Activated T-cell treated with anti-CD3 and anti-CD28 coated beads, Interleukin-2, amount 50 U/mL, for 4 hours (primary cell): Measurements from ENCODE around the gene CD58. TPM values are rescaled to one million over a fixed set of nuclear protein-coding genes. Genes with fewer than 3 reads are reported as not detected.

Experiments
- ATAC-seq, 2 donors: fragments of 200-7000 bp; cut with Tn5 transposase; one replicate each; pipeline ENCODE4 v1.10.0; 2021
- DNase-seq: peaks from one replicate; pipeline ENCODE4 v3.0.0-alpha.2; 2020
- H3K27me3 Mint-ChIP-seq: one replicate; pipeline ENCODE4 v1.8.0; 2021; ENCODE audit warnings: low read depth, mixed read lengths
- H3K36me3 Mint-ChIP-seq: one replicate; pipeline ENCODE4 v1.8.0; 2022; ENCODE audit warnings: mixed read lengths; ENCODE audit not compliant: insufficient read depth
- H3K4me1 Mint-ChIP-seq: one replicate; pipeline ENCODE4 v1.8.0; 2021; ENCODE audit warnings: low read depth, mixed read lengths
- H3K4me3 Mint-ChIP-seq: one replicate; pipeline ENCODE4 v1.8.0; 2021; ENCODE audit warnings: mild to moderate bottlenecking, moderate library complexity, mixed read lengths
- H3K9me3 Mint-ChIP-seq: one replicate; pipeline ENCODE4 v1.8.0; 2021; ENCODE audit warnings: mixed read lengths
- total RNA-seq, 3 donors: library from RNA; stranded (reverse); gene quantifications; one replicate each; pipeline ENCODE4 v1.2.1, GENCODE V29; 2021

The CD58 gene
- total RNA-seq, 3 donors from 2014 or later = 8.6 to 15.0 (median 9.4) TPM

GRCh38 chr1:116485976-116486375 lies 84.8 kb downstream of the CD58 start:
- no peaks in the 10 kb centered on the region for H3K36me3 Mint-ChIP-seq
- H3K4me3 Mint-ChIP-seq = no peak overlapping the region
- DNase-seq (no peak), ATAC-seq (no peak)
- H3K27me3 Mint-ChIP-seq = no peaks in the 10 kb centered on the region
- H3K4me1 Mint-ChIP-seq = no peaks in the 10 kb centered on the region
- H3K9me3 Mint-ChIP-seq = no peaks in the 10 kb centered on the region

- Mint-ChIP-seq H3K9me3 (no peaks in the 10 kb centered on the region), H3K4me1 (no peaks in the 10 kb centered on the region), H3K4me3 (no peak overlapping the region), H3K36me3 (no peaks in the 10 kb centered on the region), H3K27me3 (no peaks in the 10 kb centered on the region)
- DNase-seq = peak; percentile 90
- peak; percentile 94 to 95 for ATAC-seq
Observed at GRCh38 chr1:116485071-116485735, 85.6 kb downstream of the CD58 start.

GRCh38 chr1:116483481-116484309 lies 87.1 kb downstream of the CD58 start:
- Mint-ChIP-seq H3K4me3 (no peak overlapping the region), H3K36me3 (no peaks in the 10 kb centered on the region), H3K4me1 (no peaks in the 10 kb centered on the region), H3K9me3 (no peaks in the 10 kb centered on the region), H3K27me3 (no peaks in the 10 kb centered on the region)
- DNase-seq (no peak), ATAC-seq (no peak)

- Mint-ChIP-seq H3K4me1 (no peaks in the 10 kb centered on the region), H3K9me3 (no peaks in the 10 kb centered on the region)
Observed at GRCh38 chr1:116482490-116482889, 88.3 kb downstream of the CD58 start.

GRCh38 chr1:116481934-116482333 lies 88.9 kb downstream of the CD58 start:
- no peak for DNase-seq
- Mint-ChIP-seq H3K27me3 (no peaks in the 10 kb centered on the region), H3K36me3 (no peaks in the 10 kb centered on the region), H3K9me3 (no peaks in the 10 kb centered on the region), H3K4me3 (no peak overlapping the region), H3K4me1 (no peaks in the 10 kb centered on the region)
- no peak for ATAC-seq

More at GRCh38 chr1:116482490-116482889, 88.3 kb downstream of the CD58 start:
- H3K4me3 Mint-ChIP-seq = no peak overlapping the region
- H3K27me3 Mint-ChIP-seq = no peaks in the 10 kb centered on the region
- ATAC-seq = no peak
- H3K36me3 Mint-ChIP-seq = no peaks in the 10 kb centered on the region
- no peak for DNase-seq

- no peak overlapping the region for H3K4me3 Mint-ChIP-seq
- H3K36me3 Mint-ChIP-seq = no peaks in the 10 kb centered on the region
- H3K27me3 Mint-ChIP-seq = no peaks in the 10 kb centered on the region
Observed at GRCh38 chr1:116478621-116479020, 92.2 kb downstream of the CD58 start.

GRCh38 chr1:116477429-116477828 lies 93.4 kb downstream of the CD58 start:
- ATAC-seq = no peak
- no peaks in the 10 kb centered on the region for H3K4me1 Mint-ChIP-seq
- H3K27me3 Mint-ChIP-seq = no peaks in the 10 kb centered on the region
- no peaks in the 10 kb centered on the region for H3K36me3 Mint-ChIP-seq
- H3K4me3 Mint-ChIP-seq = no peak overlapping the region
- DNase-seq = no peak
- no peaks in the 10 kb centered on the region for H3K9me3 Mint-ChIP-seq

More at GRCh38 chr1:116478621-116479020, 92.2 kb downstream of the CD58 start:
- no peaks in the 10 kb centered on the region for H3K9me3 Mint-ChIP-seq
- DNase-seq (no peak), ATAC-seq (no peak)
- no peaks in the 10 kb centered on the region for H3K4me1 Mint-ChIP-seq

GRCh38 chr1:116476321-116476720 lies 94.5 kb downstream of the CD58 start:
- ATAC-seq (no peak), DNase-seq (no peak)
- Mint-ChIP-seq H3K9me3 (no peaks in the 10 kb centered on the region), H3K36me3 (no peaks in the 10 kb centered on the region), H3K4me1 (no peaks in the 10 kb centered on the region), H3K4me3 (no peak overlapping the region), H3K27me3 (no peaks in the 10 kb centered on the region)

GRCh38 chr1:116475850-116476218 lies 95.0 kb downstream of the CD58 start:
- H3K9me3 Mint-ChIP-seq = no peaks in the 10 kb centered on the region
- no peak for ATAC-seq
- H3K36me3 Mint-ChIP-seq = no peaks in the 10 kb centered on the region

GRCh38 chr1:116474921-116475849 lies 95.6 kb downstream of the CD58 start:
- Mint-ChIP-seq H3K9me3 (no peaks in the 10 kb centered on the region), H3K27me3 (no peaks in the 10 kb centered on the region), H3K4me3 (no peak overlapping the region), H3K36me3 (no peaks in the 10 kb centered on the region), H3K4me1 (no peaks in the 10 kb centered on the region)
- ATAC-seq = no peak
- DNase-seq = no peak

More at GRCh38 chr1:116475850-116476218, 95.0 kb downstream of the CD58 start:
- Mint-ChIP-seq H3K4me3 (no peak overlapping the region), H3K4me1 (no peaks in the 10 kb centered on the region), H3K27me3 (no peaks in the 10 kb centered on the region)
- DNase-seq = no peak

- Mint-ChIP-seq H3K36me3 (no peaks in the 10 kb centered on the region), H3K27me3 (no peaks in the 10 kb centered on the region), H3K4me1 (no peaks in the 10 kb centered on the region), H3K9me3 (no peaks in the 10 kb centered on the region), H3K4me3 (no peak overlapping the region)
- ATAC-seq = no peak
- no peak for DNase-seq
Observed at GRCh38 chr1:116472431-116472961, 98.3 kb downstream of the CD58 start.

- no peak for DNase-seq
- H3K4me1 Mint-ChIP-seq = no peaks in the 10 kb centered on the region
- H3K4me3 Mint-ChIP-seq = no peak overlapping the region
- H3K36me3 Mint-ChIP-seq = no peaks in the 10 kb centered on the region
- peaks cover 4% of the 10 kb centered on the region for H3K27me3 Mint-ChIP-seq
- no peaks in the 10 kb centered on the region for H3K9me3 Mint-ChIP-seq
- ATAC-seq = no peak
Observed at GRCh38 chr1:116471241-116471640, 99.6 kb downstream of the CD58 start.

- DNase-seq (no peak), ATAC-seq (no peak)
- H3K4me3 Mint-ChIP-seq = no peak overlapping the region
Observed at GRCh38 chr1:116470671-116471070, 100.2 kb downstream of the CD58 start.

More at GRCh38 chr1:116470671-116471070, 100.2 kb downstream of the CD58 start:
- H3K36me3 Mint-ChIP-seq = no peaks in the 10 kb centered on the region
- peaks cover 4% of the 10 kb centered on the region for H3K27me3 Mint-ChIP-seq
- no peaks in the 10 kb centered on the region for H3K4me1 Mint-ChIP-seq
- H3K9me3 Mint-ChIP-seq = no peaks in the 10 kb centered on the region
